ENCODE measurements around the gene CALML3. TPM values are rescaled to one million over a fixed set of nuclear protein-coding genes. Genes with fewer than 3 reads are reported as not detected.

Gene CALML3
- total and polyA plus RNA-seq, 4 donors = 0.10 to 0.13 TPM; not detected in 2

DNA sequence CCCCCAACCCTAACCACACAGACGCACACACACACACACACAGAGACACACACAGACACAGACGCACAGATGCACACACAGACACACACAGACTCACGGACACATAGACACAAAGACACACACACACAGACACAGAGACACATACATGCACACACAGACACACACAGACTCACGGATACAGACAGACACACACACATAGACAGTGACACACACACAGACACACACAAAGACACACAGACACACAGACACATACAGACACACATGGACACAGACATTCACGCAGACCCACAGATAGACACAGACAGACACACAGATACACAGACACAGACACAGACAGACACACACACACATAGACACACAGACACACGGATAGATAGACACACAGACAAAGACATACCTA, 27.5 kb upstream of the CALML3 start:
- Histone ChIP-seq H3K27ac (ENCODE audit: low read depth in 1 of 2, low read length in 2 of 2) (no peak overlapping the region), H3K27me3 (ENCODE audit: control insufficient read depth in 1 of 2, insufficient read depth in 2 of 2, low read length in 1 of 2) (no peaks in the 10 kb centered on the region), H3K4me3 (ENCODE audit: low read length in 2 of 2) (no peak overlapping the region), H3K9me3 (ENCODE audit: control insufficient read depth, low read length) (peaks cover 2% of the 10 kb centered on the region), H3K36me3 (ENCODE audit: control insufficient read depth in 1 of 2, insufficient read depth in 2 of 2, low read length in 1 of 2) (no peaks in the 10 kb centered on the region), H3K4me1 (ENCODE audit: control insufficient read depth in 1 of 2, insufficient read depth in 2 of 2, low read length in 2 of 2) (no peaks in the 10 kb centered on the region)
- no peak for DNase-seq
- 83 to 95% methylated on average over 6 of the region's 6 CpGs for WGBS, 2 donors
- intact Hi-C loops (cut with DNase I) = no loop called here
- ATAC-seq (ENCODE audit: low FRiP score) = no peak

DNA sequence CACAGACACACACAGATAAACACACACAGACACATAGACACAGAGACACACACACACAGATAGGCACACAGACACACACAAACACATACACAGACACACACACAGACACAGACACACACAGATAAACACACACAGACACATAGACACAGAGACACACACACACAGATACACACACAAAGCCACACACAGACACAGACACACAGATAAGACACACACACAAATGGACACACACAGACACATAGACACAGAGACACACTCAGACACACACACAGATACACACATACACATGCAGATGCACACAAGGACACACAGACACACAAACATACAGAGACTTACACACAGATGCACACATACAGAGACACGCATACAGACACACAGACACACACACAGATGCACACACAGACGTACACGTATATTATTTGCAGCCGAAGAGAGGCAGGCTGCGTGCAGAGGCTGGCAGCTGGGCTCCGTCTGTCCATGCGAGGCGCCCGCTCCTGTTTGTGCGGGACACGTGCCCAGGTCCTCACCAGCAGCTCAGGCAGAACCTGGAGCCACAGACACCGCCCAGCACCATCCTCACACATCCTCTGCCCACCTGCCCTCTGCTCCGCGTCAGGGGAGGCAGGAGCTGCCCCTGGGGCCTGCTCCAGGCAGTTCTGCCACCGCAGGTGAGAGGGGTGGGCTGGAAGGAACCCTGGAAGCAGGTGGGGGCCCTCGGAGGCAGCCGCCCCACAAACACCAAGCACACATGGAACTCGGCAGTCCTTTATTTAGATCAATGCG, 26.6 kb upstream of the CALML3 start:
- H3K4me1 ChIP-seq (ENCODE audit: control insufficient read depth in 1 of 2, insufficient read depth in 2 of 2, low read length in 2 of 2) = no peaks in the 10 kb centered on the region
- DNase-seq (no peak), ATAC-seq (ENCODE audit: low FRiP score) (no peak)
- no peak overlapping the region for H3K27ac ChIP-seq (ENCODE audit: low read depth in 1 of 2, low read length in 2 of 2)
- no peaks in the 10 kb centered on the region for H3K9me3 ChIP-seq (ENCODE audit: control insufficient read depth, low read length)
- WGBS, 2 donors = 90 to 91% methylated on average over 19 of the region's 19 CpGs
- H3K27me3 ChIP-seq (ENCODE audit: control insufficient read depth in 1 of 2, insufficient read depth in 2 of 2, low read length in 1 of 2) = no peaks in the 10 kb centered on the region
- intact Hi-C loops (cut with DNase I) = no loop called here
- H3K4me3 ChIP-seq (ENCODE audit: low read length in 2 of 2) = no peak overlapping the region
- no peaks in the 10 kb centered on the region for H3K36me3 ChIP-seq (ENCODE audit: control insufficient read depth in 1 of 2, insufficient read depth in 2 of 2, low read length in 1 of 2)

DNA sequence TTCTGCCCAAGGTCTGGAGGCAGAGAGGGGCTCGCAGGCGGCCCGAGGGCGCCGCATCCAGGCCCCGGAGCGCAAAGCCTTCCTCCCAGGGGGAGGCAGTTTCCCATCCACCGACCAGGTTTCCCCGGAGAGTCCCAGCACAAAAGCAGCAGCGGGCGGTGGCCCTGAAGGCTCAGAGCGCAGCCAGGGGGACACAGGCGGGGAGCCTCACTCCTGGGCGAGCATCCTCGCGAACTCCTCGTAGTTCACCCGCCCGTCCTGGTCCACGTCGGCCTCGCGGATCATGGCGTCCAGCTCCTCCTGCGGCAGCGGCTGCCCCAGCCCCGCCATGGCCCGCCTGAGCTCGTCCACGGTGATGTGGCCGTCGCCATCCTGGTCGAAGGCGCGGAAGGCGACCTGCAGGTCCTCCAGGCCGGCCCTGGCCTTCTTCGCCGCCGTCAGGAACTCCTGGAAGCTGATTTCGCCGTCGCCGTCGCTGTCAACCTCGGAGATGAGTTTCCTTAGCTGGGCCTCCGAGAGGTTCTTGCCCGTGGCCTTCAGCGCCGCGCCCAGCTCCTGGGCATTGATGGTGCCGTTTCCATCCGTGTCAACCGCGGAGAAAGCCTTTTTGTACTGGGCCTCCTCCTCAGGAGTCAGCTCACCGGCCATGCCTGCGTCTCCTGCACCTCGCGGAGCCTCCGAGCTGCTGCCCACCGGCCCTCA, 25.8 kb upstream of the CALML3 start:
- H3K27ac ChIP-seq (ENCODE audit: low read depth in 1 of 2, low read length in 2 of 2) = no peak overlapping the region
- no peak for ATAC-seq (ENCODE audit: low FRiP score)

DNA sequence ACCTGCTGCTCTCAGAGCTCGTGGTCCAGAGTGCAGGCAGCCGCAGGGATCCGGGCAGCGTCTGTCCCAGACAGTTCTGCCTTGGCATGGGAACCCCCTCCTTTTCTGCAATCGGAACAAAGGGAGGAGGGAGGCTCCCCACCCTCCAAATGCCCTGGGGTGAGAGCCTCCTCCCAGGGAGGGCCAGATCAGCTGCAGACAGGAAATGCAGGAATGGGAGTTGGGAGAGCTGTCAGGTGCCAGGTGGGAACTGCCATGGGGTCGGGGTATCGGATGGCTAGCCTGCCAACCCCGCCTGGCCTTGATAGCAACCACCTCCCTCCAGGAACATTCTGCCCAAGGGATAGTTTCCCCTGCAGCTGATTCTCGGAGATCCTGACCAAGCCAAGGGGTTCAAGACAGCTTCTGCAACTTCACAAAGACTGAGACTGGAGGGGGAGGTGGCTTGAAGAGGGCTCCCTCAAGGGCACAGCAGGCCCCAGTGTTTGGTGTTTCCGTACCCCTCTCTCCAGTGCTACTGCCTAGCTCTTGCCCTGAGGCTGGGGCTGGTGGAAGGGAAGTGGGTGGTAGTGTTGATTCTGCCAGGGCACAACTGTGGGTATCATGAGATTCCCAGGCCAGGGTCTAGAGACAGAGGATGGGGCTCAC, 25.1 kb upstream of the CALML3 start, which contains the start of gene CALML5:
Gene CALML5, minus strand, starts transcription at position 78 of the 648 bp plus-strand sequence. CDS start 132 bp downstream, outside the sequence.
- no peaks in the 10 kb centered on the region for H3K4me1 ChIP-seq (ENCODE audit: control insufficient read depth in 1 of 2, insufficient read depth in 2 of 2, low read length in 2 of 2)
- ATAC-seq (ENCODE audit: low FRiP score) (no peak), DNase-seq (no peak)
- H3K27ac ChIP-seq (ENCODE audit: low read depth in 1 of 2, low read length in 2 of 2) = no peak within 1 kb of the TSS
- no peaks in the 10 kb centered on the region for H3K9me3 ChIP-seq (ENCODE audit: control insufficient read depth, low read length)
- WGBS, 2 donors = 96 to 97% methylated on average over 10 of the region's 10 CpGs
- intact Hi-C loops (cut with DNase I) = no loop called here
- no peaks in the 10 kb centered on the region for H3K36me3 ChIP-seq (ENCODE audit: control insufficient read depth in 1 of 2, insufficient read depth in 2 of 2, low read length in 1 of 2)
- no peaks in the 10 kb centered on the region for H3K27me3 ChIP-seq (ENCODE audit: control insufficient read depth in 1 of 2, insufficient read depth in 2 of 2, low read length in 1 of 2)
- H3K4me3 ChIP-seq (ENCODE audit: low read length in 2 of 2) = no peak within 1 kb of the TSS

More for the DNA sequence above, 25.8 kb upstream of the CALML3 start:
- no peaks in the 10 kb centered on the region for H3K9me3 ChIP-seq (ENCODE audit: control insufficient read depth, low read length)
- no peaks in the 10 kb centered on the region for H3K4me1 ChIP-seq (ENCODE audit: control insufficient read depth in 1 of 2, insufficient read depth in 2 of 2, low read length in 2 of 2)
- intact Hi-C loops (cut with DNase I) = no loop called here
- H3K36me3 ChIP-seq (ENCODE audit: control insufficient read depth in 1 of 2, insufficient read depth in 2 of 2, low read length in 1 of 2) = no peaks in the 10 kb centered on the region
- DNase-seq = no peak
- H3K27me3 ChIP-seq (ENCODE audit: control insufficient read depth in 1 of 2, insufficient read depth in 2 of 2, low read length in 1 of 2) = no peaks in the 10 kb centered on the region
- WGBS, 2 donors = 94 to 96% methylated on average over 61 of the region's 61 CpGs
- H3K4me3 ChIP-seq (ENCODE audit: low read length in 2 of 2) = no peak overlapping the region

DNA sequence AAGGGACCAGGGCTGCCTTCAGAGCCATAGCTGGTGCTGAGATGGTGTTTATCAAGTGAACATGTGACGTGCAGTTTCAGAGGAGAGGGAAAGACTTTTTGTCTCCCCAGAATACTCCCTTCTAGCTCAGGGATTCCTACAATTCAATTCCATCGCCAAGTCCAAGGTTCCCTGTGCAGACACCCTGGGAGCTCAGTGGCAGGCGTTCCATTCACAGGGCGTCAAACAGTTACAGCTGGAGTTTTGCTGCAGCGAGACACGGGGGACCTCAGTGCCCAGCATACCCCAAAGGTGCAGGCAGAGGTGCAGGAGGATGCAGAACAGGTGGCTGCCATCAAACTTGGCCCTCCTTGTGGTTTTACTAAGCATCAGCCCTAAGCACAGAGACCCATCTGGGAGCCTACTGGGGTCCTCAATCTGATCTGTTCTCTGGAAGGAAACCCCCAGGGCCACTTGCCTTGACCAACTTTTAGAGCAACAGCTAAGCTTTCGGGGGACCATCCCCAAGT, 24.5 kb upstream of the CALML3 start:
- H3K36me3 ChIP-seq (ENCODE audit: control insufficient read depth in 1 of 2, insufficient read depth in 2 of 2, low read length in 1 of 2) = no peaks in the 10 kb centered on the region
- no peaks in the 10 kb centered on the region for H3K4me1 ChIP-seq (ENCODE audit: control insufficient read depth in 1 of 2, insufficient read depth in 2 of 2, low read length in 2 of 2)
- H3K27me3 ChIP-seq (ENCODE audit: control insufficient read depth in 1 of 2, insufficient read depth in 2 of 2, low read length in 1 of 2) = no peaks in the 10 kb centered on the region
- no peak overlapping the region for H3K4me3 ChIP-seq (ENCODE audit: low read length in 2 of 2)
- DNase-seq (no peak), ATAC-seq (ENCODE audit: low FRiP score) (no peak)
- H3K9me3 ChIP-seq (ENCODE audit: control insufficient read depth, low read length) = no peaks in the 10 kb centered on the region
- WGBS, 2 donors = 94 to 96% methylated on average over 7 of the region's 7 CpGs
- no peak overlapping the region for H3K27ac ChIP-seq (ENCODE audit: low read depth in 1 of 2, low read length in 2 of 2)
- intact Hi-C loops (cut with DNase I) = no loop called here

DNA sequence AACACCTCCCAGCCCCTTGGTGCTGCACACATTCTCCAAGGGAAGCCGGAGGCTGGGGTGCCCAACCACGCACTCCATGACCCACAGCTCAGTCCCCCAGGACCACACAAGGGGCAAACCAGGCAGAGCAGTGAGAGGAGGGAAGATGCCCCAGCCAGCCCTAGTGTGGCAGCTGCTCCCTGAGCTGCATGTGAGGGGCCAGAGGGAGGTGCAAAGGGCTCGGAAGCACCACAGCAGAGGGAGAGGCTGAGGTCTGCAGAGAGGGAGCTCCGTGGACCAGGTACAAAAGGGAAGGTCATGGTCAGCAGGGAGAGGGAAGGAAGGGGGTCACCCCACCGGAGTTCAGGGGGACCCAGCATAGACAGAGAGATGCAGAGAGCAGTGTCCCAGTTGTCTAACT, 23.9 kb upstream of the CALML3 start:
- no peak for DNase-seq
- WGBS, 2 donors = 90% methylated on average over 5 of the region's 5 CpGs
- H3K27ac ChIP-seq (ENCODE audit: low read depth in 1 of 2, low read length in 2 of 2) = no peak overlapping the region
- H3K27me3 ChIP-seq (ENCODE audit: control insufficient read depth in 1 of 2, insufficient read depth in 2 of 2, low read length in 1 of 2) = no peaks in the 10 kb centered on the region
- ATAC-seq (ENCODE audit: low FRiP score) = no peak
- H3K9me3 ChIP-seq (ENCODE audit: control insufficient read depth, low read length) = no peaks in the 10 kb centered on the region
- no peak overlapping the region for H3K4me3 ChIP-seq (ENCODE audit: low read length in 2 of 2)
- intact Hi-C loops (cut with DNase I) = no loop called here
- H3K36me3 ChIP-seq (ENCODE audit: control insufficient read depth in 1 of 2, insufficient read depth in 2 of 2, low read length in 1 of 2) = no peaks in the 10 kb centered on the region
- H3K4me1 ChIP-seq (ENCODE audit: control insufficient read depth in 1 of 2, insufficient read depth in 2 of 2, low read length in 2 of 2) = no peaks in the 10 kb centered on the region

DNA sequence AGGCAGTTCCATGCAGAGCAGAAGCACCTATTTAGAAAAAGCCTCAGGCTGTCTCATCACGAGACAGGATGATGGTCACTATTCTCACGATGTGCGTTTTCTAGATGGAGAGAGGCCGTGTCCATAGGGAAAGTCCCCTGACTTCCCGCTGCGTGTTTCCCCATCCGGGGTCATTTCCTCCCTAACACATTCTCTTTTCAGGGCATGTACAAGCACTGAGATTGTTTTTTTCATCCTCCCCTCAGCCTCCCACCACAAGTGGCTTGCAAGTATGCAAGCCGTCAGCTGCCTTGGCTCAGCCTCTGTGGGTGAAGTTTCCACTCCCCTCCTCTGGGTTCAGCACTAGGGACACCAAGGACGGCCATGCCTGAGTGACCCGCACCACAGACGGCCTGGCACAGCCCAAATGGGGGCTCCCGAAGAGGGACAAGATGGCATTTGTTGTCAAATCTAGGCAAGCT, 22.7 kb upstream of the CALML3 start:
- intact Hi-C loops (cut with DNase I) = no loop called here
- no peak overlapping the region for H3K27ac ChIP-seq (ENCODE audit: low read depth in 1 of 2, low read length in 2 of 2)
- H3K36me3 ChIP-seq (ENCODE audit: control insufficient read depth in 1 of 2, insufficient read depth in 2 of 2, low read length in 1 of 2) = no peaks in the 10 kb centered on the region
- no peak overlapping the region for H3K4me3 ChIP-seq (ENCODE audit: low read length in 2 of 2)
- H3K9me3 ChIP-seq (ENCODE audit: control insufficient read depth, low read length) = no peaks in the 10 kb centered on the region
- no peaks in the 10 kb centered on the region for H3K4me1 ChIP-seq (ENCODE audit: control insufficient read depth in 1 of 2, insufficient read depth in 2 of 2, low read length in 2 of 2)
- DNase-seq = no peak
- no peak for ATAC-seq (ENCODE audit: low FRiP score)
- H3K27me3 ChIP-seq (ENCODE audit: control insufficient read depth in 1 of 2, insufficient read depth in 2 of 2, low read length in 1 of 2) = no peaks in the 10 kb centered on the region
- 86 to 91% methylated on average over 12 of the region's 12 CpGs for WGBS, 2 donors

DNA sequence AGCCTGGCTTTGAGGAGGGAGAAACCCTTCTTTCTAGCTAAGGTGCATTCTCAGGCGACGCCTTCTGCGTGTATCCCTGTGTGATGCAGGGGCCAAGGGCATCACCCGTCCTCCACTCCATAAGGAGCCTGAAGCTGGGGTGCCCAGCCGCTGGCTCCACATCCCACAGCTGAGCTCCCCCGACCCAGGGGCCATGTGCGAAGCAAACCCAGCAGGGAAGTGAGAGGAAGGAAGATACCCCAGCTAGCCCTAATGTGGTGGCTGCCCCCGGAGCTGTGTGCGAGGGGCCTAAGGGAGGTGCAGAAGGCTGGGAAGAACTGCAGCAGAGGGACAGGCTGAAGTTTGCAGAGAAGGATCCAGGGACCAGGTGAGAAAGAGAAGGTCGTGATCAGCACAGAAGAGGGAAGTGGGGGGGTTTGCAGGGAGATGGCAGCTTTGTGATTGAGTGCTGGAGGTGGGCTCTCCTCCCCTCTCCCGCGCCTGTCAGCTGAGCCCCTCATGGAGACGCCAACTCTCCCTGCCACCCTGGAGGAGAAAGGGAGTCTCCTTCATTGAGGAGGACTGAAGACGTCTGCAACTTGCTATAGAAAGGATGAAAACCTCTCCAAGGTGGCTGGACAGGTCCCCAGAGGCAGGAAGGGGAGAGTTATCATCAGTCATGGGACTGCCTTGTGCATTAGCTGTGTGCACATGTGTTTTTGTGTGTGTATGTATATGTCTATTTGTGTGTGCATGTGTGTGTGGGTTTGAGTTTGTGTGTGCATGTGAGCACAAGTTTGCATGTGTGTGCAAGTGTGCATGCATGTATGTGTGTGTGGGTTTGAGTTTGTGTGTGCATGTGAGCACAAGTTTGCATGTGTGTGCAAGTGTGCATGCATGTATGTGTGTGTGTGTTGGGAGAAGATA, 21.9 kb upstream of the CALML3 start:
- peak in 1 of 2 donors; percentile 47 for DNase-seq
- Histone ChIP-seq H3K4me3 (ENCODE audit: low read length in 2 of 2) (no peak overlapping the region), H3K36me3 (ENCODE audit: control insufficient read depth in 1 of 2, insufficient read depth in 2 of 2, low read length in 1 of 2) (no peaks in the 10 kb centered on the region), H3K4me1 (ENCODE audit: control insufficient read depth in 1 of 2, insufficient read depth in 2 of 2, low read length in 2 of 2) (no peaks in the 10 kb centered on the region), H3K9me3 (ENCODE audit: control insufficient read depth, low read length) (no peaks in the 10 kb centered on the region), H3K27me3 (ENCODE audit: control insufficient read depth in 1 of 2, insufficient read depth in 2 of 2, low read length in 1 of 2) (no peaks in the 10 kb centered on the region), H3K27ac (ENCODE audit: low read depth in 1 of 2, low read length in 2 of 2) (no peak overlapping the region)
- intact Hi-C loops (cut with DNase I) = no loop called here
- ATAC-seq (ENCODE audit: low FRiP score) = no peak
- 92 to 94% methylated on average over 14 of the region's 14 CpGs for WGBS, 2 donors
